HG03175 (cell line): Measurements from ENCODE around the gene DGAT2.
"Not testable (repeated sequence)": the region's sequence is repeated elsewhere in the genome, so short reads cannot be mapped to it uniquely, and the experiment has no call there.

Source experiments
- ATAC-seq: cut with Tn5 transposase; IDR thresholded peaks from one replicate; pipeline ENCODE4 v1.9.1; 2021; ENCODE audit warnings: mild to moderate bottlenecking, moderate library complexity; ENCODE audit not compliant: unreplicated experiment

DGAT2 gene

DNA sequence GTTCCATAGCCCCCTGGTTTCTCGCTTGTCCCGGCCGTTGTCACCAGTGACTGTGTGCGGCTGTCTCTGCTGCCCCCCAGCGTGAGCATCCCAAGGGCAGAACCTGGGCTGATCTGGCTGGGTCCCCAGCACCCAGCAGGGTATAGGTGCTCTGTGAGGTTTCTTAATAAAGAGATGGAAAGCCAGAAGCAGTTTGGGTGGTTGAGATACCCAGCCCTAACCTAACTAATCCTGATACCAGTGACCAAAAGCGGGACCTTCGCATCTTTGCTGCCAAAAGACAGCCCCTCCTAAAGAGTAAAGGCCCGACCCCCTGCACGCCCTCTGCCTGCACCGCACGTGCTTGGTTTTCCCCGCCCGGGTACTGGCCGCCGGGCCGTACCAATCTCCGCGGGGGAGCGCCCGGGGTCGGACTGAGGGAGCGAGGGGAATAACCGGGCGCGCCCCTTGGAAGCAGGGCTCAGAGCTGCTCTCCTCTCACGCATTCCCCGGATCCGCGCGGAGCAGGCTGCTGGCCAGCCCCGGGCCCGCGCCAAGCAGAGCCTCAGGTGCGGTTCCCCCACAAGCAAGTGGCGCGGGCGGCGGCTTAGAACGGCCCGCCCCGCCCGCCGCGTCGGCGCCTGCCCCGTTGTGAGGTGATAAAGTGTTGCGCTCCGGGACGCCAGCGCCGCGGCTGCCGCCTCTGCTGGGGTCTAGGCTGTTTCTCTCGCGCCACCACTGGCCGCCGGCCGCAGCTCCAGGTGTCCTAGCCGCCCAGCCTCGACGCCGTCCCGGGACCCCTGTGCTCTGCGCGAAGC lies at the start of gene DGAT2:
DGAT2 (plus strand) TSS at position 667 of the 797 bp plus-strand sequence. CDS start 214 bp downstream, outside the sequence.
- peak; percentile 81 for ATAC-seq

GRCh38 chr11:75719340-75720239 lies 49.0 kb upstream of the DGAT2 start:
- no peak for ATAC-seq

DNA sequence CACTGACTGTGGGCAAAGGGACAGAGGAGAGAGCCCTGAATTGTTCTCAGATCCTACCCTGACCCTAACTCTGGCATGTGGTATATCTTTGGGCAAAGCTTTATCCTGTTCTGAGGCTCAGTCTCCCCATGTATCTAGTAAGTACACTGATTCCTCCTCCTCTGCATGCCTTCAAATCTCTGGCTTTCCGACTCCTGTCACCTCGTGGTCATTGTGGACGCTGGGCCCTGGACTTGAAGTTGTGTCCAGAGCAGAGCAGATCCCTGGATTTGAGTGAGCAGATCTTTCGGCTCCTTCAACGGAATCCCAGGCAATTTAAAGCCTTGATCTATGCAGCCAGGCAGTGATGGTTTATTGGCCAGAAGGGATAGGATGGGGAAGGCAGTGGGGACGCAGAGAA lies 47.9 kb upstream of the DGAT2 start:
- ATAC-seq = no peak

GRCh38 chr11:75721852-75722668 lies 46.5 kb upstream of the DGAT2 start:
- ATAC-seq = no peak

DNA sequence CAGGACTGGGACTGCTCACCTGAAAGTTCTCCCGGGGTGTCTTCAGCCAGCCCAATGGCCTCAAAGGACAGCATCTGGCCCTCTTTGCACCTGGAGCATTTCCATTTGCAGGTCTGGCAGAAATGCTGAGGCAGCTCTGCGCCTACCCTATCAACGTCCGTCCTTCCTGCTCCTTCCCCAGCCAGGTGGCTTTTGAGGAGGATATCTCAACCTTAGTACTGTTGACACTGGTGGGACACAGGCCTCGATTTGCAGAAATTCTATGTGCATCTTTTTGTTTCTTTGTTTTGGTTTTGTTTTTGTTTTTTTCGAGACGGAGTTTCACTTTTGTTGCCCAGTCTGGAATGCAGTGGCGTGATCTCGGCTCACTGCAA lies 45.9 kb upstream of the DGAT2 start:
- no peak for ATAC-seq

DNA sequence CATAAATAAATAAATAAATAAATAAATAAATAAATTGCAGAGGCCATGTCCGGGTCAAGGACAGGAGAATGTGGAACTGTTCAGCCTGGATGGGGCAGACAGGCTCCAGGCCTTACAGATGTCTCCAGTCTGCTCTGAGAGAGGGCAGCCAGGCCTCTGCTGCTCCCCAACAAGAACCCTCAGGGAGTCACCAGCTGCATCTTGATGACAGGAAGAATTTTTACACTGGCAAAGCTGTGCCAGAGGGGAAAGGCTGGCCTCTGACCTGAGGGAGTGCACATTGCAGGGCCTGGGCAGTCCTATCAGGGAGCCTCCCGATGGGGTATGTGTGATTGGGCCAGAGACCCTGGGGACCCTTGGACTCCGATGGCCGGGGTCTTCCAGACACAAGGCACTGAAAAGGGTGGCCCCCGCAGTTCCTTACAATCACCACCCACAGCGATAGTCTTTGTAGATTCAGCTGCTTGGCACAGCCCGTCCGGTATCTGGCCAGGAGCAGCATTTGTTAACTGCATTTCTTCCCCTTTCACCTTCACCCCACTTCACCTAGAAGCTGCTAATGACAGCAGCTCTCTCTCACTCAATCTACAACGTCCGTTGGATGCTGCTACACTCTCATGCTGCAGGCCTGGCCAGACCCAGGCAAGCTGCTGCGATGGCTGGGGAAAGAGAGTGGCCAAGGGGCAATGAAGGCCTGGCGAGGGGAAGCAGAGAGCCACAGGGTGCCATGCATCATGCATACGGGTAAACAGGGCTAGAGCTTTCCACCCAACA lies 42.8 kb upstream of the DGAT2 start:
- ATAC-seq = no peak

DNA sequence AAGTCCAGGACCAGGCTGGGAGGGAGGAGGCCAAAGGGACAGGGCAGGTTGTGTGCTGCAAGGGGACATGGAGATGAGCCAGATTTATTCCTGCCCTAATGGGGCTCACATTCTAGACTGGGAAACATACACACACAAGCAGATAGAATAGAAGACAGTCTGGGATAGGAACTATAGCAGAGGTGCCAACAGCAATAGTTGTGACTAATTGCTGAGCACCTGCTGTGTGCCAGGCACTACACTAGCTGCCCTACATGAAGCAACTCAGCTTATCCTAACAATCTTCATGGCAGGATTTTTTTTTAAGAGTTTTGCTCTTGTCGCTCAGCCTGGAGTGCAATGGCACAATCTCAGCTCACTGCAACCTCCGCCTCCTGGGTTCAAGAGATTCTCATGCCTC lies 39.6 kb upstream of the DGAT2 start:
- no peak for ATAC-seq

DNA sequence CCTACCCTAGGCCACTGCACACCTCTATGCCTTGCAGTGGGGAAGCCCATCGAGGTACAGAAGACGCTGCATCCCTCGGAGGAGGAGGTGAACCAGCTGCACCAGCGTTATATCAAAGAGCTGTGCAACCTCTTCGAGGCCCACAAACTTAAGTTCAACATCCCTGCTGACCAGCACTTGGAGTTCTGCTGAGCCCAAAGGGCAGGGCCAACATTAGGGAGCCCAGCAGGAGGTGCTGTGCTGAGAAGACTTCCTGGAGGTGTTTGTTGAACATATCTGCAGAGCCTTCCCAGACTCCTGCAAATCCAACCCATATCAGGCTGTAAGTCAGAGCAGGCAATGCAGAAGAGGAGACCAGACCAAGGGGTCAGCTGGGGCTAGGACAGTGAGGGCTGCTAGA lies 37.5 kb upstream of the DGAT2 start:
- ATAC-seq = no peak

DNA sequence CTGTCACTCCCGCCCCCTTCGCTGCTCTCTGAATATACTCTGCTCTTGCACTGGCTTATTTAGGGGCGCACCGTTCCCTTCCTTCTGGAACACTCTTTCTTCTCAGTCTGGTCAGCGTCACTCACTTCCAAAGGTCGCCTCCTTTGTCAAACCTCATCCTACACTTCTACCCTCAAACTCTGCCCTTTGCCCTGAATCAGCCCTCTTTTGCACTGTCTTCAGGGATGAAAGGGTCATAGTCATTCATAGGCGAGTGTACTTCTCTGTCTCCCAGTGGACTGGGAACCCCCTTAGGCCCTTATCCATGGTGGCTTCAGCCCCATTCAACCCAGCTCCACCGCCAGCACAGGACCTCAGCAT lies 35.5 kb upstream of the DGAT2 start:
- ATAC-seq = no peak

DNA sequence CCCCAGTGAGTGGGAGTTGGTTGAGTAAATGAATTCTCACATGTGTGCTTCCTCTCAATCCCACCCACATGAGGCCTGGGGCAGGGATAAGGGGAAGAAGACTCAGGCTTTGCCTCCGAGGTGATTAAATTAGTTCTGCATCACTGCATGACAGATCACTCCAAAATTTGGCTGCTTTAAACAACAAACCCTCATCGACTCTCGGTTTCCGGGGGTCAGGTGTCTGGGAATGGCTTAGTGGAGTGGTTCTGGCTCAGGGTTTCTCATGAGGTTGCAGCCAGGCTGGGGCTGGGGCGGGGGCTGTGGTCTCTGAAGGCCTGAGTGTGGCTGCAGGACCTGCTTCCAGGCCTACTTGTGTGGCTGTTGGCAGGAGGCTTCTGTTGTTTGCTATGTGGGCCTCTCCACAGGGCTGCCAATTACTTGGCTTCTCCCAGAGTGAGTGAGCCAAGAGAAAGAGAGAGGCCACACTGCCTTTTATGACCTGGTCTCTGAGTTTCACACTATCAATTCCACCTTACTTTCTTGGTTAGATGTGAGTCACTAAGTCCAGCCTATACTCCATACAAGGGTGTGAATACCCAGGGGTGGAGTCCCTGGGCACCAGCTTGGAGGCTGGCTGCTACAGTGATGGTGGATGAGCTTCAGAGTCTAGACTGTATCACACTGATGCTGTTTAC lies 35.0 kb upstream of the DGAT2 start:
- no peak for ATAC-seq

- no peak for ATAC-seq
Observed at GRCh38 chr11:75734491-75735180, 33.9 kb upstream of the DGAT2 start.

DNA sequence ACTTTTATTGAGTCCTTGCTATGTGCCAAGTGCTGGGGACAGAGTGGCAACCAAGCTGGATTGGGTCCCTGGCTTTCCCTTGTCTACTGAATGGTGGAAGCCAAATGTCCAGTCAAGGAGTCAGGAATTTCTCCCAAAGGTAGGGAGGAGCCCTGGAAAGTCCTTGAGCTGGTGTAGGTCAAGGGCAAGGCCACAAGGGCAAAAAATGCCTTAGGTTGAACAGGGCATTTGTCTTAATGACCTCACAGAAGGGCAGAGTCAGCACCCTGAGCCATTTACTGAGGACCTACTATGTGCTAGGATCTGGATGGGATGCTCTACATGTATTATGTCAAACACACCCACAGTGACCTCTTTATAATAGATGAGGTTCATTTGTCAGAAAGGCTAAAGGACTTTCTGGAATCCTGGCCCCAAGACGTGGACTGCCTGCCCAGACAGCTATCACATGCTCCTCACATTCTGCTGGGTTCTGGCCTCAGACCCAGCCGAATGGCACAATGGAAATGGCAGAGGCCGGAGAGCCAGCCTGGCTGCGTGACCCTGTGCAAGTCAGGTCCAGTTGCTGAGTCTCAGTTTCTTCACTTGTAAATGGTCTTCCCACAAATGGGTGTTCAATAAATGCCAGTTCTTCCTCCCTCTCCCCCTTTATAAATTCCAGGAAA lies 33.3 kb upstream of the DGAT2 start:
- ATAC-seq = no peak

- no peak for ATAC-seq
Observed at GRCh38 chr11:75737314-75737713, 31.3 kb upstream of the DGAT2 start.

DNA sequence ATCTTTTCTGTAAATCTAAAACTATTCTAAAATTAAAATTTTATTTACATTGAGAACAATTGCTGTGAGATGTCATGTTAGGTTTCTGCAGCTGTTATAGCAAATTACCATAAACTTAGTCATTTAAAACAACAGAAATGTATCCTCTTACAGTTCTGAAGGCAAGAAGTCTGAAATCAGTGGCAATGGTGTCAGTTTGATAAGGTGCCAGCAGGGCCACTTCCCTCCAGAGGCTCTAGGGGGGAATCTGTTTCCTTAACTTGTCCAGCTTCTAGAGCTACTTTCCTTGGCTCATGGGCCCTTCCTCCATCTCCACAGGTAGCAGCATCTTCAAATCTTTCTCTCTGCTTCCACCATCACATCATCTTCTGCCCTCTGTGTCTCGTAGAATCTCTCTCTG lies 27.9 kb upstream of the DGAT2 start:
- ATAC-seq = no peak

DNA sequence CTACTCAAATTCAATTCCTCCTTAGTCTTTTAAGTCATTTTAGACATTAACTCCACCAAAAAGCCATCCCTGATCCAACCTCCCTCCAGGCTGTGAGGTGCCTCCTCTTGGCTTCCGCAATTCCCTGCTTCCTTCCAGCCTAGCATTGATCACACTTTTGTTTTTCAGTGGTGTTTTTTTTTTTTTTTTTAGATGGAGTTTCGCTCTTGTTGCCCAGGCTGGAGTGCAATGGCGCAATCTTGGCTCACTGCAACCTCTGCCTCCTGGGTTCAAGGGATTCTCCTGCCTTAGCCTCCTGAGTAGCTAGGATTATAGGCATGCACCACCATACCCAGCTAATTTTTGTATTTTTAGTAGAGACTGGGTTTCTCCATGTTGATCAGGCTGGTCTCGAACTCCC lies 25.4 kb upstream of the DGAT2 start:
- not testable (repeated sequence) for ATAC-seq

DNA sequence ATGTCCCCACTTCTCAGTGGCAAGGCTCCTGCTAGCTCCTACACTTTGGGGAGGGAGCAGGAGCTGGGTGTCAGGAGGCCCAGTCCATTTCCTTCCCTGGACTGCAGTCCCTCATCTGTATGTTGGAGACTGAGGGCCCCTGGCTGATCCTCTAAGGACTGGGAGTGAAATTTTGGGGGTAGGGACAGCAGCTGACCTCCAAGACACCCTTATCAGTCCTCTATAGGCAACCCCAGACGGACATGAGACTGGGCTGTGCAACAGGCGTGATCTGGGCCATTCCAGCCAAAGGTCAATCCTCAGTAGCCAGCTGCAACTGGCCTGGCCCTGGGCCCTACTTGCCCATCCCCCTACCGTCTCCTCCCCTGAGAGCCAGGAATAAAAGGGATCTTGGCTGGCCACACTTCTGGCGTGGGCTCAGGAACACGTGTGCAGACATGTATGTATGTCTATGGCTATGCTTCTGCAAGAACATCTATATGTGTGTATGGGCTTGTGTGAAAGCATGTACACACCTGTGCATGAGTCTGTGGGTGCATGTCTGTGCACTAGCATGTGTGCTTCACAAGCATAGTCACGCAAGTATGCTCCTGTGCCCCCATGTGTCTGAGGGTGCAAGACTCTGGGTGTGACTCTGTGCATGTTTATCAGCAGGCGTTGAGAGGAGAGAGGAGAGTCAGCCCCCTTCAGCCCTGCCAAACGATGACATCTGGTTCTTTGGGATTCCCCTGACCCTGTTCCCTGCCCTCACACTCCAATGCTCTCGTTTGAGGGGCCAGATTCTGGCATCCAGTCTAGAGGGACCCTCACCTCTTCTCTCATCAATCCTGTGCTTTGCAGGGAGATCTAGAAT lies 24.6 kb upstream of the DGAT2 start:
- no peak for ATAC-seq

GRCh38 chr11:75745807-75746206 lies 22.8 kb upstream of the DGAT2 start:
- ATAC-seq = no peak

- not testable (repeated sequence) for ATAC-seq
Observed at GRCh38 chr11:75748729-75749273, 19.8 kb upstream of the DGAT2 start.
